IPS DF 4.7 (cell line): ENCODE data around the gene RNF126.

ENCODE experiments used
- DNase-seq: peaks from one replicate; pipeline ENCODE4 v3.0.0-alpha.2; 2013; ENCODE audit warnings: low spot score; ENCODE audit errors: extremely low read depth

RNF126 gene

GRCh38 chr19:647566-648284, 15.3 kb downstream of the RNF126 start:
- DNase-seq: no peak

GRCh38 chr19:646779-647565, 16.0 kb downstream of the RNF126 start:
- DNase-seq: no peak

- DNase-seq: no peak
These were observed 16.9 kb downstream of the RNF126 start for GRCh38 chr19:645912-646778.

GRCh38 chr19:644789-645188, 18.2 kb downstream of the RNF126 start:
- no peak for DNase-seq

- DNase-seq: no peak
These were observed 18.7 kb downstream of the RNF126 start for GRCh38 chr19:644363-644762.

- no peak for DNase-seq
These were observed 19.3 kb downstream of the RNF126 start for GRCh38 chr19:643736-644135.

- DNase-seq: no peak
These were observed 20.0 kb downstream of the RNF126 start for GRCh38 chr19:642767-643727.

- no peak for DNase-seq
These were observed 21.3 kb downstream of the RNF126 start for GRCh38 chr19:641702-642101.

GRCh38 chr19:640606-641189, 22.3 kb downstream of the RNF126 start:
- DNase-seq: no peak

GRCh38 chr19:640161-640558, 22.9 kb downstream of the RNF126 start:
- DNase-seq: no peak

GRCh38 chr19:639253-640160, 23.5 kb downstream of the RNF126 start, which contains the start of gene FGF22:
TSS of gene FGF22 (plus strand) at chr19:639879. CDS start at chr19:639926, 47 bp downstream.
- no peak for DNase-seq

GRCh38 chr19:638906-639252, 24.1 kb downstream of the RNF126 start:
- no peak for DNase-seq

- no peak for DNase-seq
These were observed 27.9 kb downstream of the RNF126 start for GRCh38 chr19:634975-635652.

- no peak for DNase-seq
These were observed 29.0 kb downstream of the RNF126 start for GRCh38 chr19:633786-634639.

- peak; percentile 86 for DNase-seq
These were observed 29.8 kb downstream of the RNF126 start, which contains the start of gene POLRMT for GRCh38 chr19:633068-633785. TSS of gene POLRMT (minus strand) at chr19:633537. CDS start at chr19:633512, 25 bp downstream.

- DNase-seq: no peak
These were observed 30.4 kb downstream of the RNF126 start for GRCh38 chr19:632579-633067.
